ENCODE data around the gene XYLT1.

XYLT1 gene

DNA sequence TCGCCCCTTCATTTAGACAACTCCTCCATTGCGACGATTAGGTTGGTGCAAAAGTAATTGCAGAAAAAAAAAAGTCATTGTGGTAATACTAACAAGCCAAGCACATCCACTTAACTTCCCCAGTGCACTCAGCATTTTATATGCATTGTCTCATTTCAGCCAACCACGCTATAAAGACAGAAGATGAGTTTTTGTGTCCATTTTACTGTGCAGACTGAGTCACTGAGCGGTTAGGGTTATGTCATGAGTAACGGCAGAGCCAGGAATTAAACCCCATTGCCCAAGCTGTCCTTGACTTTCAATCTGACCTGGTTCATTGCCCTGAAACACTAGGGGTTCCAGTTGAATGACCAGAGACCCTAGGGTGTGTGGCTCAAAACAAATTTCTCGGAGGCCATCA, 218.7 kb downstream of the XYLT1 start:
- DNase-seq (ENCODE audit: low spot score) = no peak

DNA sequence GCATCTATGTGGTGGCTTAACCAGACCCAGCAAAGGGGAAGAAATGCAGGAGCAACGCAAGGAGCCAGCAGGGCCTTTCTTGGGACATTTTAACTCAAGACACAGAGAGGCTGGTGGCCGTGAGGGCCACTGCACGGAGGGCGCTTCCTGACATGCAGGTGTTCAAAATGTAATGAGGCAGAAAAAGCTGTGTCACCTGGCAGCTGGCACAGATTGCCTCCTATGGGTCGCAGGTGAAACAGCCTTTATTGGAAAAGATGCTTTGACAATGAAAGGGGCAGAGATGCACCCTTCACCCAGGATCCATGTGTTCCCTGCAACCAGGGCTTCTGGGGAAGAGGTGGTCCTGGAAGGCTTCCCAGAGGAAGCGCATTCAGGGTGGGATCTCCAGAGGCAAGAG, 219.3 kb downstream of the XYLT1 start:
- no peak for DNase-seq (ENCODE audit: low spot score)

DNA sequence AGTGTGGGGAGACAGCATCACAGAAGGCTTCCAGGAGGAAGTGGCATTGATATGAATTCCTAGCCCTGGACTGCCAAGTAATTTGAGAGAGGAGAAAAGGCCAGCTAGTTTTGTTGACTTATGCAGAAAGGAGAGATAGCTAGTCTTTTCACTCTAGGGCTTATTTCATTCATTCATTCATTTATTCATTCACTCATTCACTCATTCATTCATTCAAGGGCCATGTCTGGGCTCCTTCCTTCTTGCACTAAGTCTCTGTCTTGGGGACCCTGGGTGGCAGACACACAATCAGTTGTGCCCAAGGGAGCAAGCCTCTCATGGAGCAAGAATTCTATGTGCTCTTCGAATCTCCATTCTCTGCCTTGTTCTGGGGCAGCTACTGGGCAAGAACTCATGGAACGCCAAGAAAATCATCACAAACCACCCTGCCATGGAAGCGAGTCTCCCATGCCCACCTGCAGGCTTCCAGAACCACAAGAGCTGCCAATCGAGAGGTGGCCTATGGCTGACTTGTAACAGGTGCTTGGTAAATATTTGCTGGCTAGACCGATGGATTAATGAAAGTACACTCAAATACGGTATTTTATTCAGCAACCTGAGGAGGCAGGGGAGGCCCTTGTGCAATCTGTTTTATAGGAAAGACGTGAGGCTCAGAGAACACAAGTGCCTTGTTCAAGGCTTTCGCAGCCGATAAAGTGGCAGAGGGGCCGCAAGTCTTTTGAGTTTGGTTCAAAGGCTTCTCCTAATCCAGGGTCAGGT, 223.6 kb downstream of the XYLT1 start:
- DNase-seq (ENCODE audit: low spot score) = no peak

DNA sequence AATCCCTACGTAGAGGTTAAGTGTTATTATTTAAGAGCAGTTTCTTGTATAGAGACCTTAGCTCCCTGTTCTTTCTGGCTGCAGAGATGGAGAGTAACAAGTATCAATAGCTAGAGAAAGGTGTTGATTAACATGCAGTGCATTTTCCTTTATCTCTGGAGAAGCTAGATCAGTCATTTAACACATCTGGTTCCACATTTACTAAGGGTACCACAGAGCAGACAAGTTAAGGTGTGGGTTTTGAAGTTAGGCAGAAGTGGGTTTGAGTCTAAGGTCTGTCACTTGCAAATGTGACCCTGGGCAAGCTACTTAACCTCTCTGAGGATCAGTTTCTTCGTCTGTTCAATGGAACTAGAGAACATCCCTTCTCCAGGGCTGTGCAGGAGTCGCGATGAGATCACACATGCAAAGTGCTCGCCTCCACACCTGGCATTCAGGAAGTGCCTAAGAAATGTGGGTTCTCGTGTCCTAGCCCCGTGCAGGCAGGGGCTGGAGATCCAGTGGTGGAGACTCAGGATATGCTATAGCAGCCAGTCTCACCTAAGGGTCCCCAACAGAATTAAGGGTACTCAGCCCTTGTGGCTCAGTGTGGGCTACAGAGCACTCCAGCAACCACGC, 224.4 kb downstream of the XYLT1 start:
- no peak for DNase-seq (ENCODE audit: low spot score)

DNA sequence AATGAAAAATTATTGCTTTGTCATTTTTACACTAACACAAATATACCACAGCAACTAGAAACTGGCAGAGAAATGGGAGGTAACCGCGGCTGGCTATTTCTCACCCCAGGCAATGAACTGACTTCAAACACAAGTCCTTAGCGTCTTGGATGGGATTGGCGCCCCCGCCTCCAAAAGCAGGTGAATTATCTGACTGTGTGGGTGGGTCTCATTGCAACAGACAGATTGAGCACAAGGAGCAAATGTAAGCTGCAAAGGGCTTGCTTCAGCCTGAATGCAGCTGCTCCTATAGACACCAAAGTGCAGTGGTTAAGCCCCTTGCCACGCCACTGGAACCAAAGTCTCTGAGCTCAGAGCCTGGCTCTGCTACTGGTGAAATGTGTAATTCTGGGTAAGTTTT, 225.0 kb downstream of the XYLT1 start:
- DNase-seq (ENCODE audit: low spot score) = no peak

DNA sequence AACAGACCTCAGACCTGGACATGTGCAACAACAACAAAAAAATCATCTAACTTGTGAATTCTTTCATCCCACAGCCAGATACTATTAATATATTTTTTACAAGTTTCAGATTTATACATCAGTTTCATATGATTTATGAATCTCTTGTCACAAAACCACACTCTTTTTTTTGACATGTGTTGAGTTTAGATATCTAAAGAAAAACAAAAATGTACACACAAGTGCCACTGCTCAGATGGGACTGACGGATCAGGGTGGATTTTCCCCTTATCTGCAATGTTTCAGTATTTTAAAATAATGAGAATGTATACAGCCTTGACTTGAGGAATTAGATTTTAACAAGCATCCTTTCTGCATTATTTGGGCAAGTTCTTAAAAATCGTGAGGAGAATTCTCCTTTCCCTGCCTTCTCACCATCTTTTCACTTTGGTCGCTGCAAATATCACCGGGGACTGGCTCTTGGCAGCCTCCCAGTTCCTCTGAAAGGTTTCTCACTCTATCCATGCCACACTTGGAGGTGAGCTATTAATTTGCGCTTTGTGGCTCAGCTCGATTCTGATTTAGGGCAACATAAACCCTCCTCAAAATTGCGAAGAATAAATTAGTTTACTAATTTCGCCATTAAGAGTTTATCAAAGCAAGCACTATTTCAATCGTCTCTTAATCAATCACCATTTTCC, 225.7 kb downstream of the XYLT1 start:
- no peak for DNase-seq (ENCODE audit: low spot score)

DNA sequence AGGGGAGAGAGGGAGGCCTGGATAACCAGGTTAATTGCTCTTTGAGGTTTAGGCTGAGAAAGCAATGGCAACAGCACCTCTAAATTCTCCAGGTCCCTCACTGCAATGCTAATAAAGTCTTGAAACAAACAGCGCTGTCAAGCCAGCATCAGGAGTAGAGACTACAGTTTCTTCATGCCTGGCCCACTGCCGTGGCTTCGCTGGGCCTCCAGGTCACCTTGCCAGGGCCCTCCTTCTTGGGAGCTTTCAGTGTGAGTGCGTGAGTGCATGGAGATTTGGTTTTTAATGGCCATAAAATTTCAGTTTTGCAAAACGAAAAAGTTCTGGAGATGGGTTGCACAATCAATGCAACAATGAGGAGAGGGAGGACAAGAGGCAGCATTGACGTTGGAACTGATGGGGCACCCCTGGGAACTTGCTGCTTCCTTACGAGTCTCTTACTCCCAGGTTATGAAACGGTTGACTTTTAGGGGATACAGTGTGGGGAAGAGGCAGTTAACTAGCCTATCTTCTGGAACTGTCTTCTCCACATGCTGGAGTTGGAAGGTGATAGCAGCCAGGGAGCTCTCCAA, 229.4 kb downstream of the XYLT1 start:
- no peak for DNase-seq (ENCODE audit: low spot score)

DNA sequence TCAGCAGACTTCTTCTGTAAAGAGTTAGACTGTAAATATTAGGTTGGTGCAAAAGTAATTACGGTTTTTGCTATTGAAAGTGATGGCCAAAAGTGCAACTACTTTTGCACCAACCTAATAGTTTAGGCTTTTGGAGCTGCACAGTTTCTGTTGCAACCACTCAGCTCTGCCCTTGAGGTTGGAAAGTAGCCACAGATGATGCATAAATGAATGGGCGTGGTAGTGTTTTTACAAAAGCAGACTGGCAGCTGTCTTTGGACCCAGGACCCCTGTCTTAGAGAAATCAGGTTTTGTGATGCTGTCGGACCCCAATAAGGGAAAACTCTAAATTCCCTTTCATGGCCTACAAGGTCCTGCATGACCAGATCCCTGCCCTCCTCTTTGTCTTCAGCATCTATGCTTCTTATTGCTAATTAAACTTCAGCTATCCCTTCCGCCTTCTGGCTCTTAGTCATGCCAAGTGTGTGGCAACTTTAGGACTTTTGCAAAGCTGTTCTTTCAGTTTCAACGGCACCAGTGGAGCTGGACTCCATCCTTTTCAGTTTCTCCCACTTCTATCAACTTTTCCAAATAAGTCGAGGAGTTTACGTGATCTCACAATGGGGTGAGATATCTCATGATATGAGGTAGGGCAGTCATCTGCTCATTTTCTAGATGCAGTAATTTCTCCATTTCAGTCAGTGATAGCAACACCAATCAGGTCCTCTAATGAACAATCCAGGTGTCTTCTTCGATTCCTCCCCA, 232.3 kb downstream of the XYLT1 start:
- no peak for DNase-seq (ENCODE audit: low spot score)

DNA sequence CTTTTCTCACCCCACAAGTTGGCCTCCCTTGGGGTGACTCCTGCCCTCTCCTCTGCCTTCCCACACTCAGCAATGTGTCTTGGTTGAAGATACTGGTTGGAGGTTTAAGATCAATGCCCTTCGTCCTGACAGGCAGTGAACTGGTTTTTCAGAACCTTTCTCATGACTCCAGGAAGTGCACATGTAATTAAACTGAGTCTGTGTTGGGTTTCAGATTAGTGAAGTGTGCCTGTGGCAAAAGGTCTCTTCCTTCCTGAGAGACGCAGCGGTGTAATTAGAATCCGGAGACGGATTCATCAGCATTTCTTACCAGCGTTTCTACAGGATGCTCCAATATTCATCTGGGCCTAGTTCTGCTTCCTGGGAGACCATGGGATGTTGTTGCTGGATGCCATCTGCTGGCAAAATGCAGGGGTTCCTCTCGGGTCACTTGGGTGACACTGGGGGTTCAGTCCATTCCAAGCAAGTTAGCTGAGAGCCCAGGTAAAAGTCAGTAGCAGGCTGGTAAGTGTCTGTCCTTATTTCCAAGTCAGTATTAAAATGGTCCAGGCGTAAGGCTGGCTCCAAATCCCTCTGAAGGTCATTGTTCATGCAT, 233.3 kb downstream of the XYLT1 start:
- no peak for DNase-seq (ENCODE audit: low spot score)

DNA sequence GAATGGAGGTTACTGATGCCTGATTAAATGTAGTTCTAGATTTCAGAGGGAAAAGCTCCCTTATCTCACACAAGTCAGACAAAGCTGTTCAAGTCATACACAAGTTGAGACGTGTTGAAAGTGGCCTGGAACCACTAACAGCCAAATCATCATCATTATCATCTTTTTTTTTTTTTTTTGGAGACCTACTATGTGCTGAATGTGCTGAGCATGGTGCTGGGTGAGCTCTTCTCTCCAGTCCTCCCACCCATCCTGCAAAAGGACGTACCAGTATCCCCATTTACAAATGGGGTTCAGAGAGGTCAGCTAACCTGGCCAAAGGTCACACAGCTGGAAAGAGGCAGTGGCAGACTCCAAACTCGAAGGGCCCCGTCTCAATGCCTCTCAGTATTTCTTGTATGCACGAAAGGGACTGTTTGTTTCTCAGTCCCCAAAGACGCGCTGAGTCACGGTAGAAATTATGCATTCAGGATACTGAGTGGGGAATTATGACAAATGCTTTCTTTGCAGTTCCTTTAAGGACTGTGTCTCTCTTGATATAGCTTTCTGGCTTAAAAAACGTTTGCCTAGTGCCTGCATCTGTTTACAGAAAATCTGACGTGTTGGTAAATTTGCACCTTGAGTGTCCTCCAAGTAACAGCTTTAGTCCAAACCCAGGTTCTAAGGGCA, 235.5 kb downstream of the XYLT1 start:
- DNase-seq (ENCODE audit: low spot score) = no peak

DNA sequence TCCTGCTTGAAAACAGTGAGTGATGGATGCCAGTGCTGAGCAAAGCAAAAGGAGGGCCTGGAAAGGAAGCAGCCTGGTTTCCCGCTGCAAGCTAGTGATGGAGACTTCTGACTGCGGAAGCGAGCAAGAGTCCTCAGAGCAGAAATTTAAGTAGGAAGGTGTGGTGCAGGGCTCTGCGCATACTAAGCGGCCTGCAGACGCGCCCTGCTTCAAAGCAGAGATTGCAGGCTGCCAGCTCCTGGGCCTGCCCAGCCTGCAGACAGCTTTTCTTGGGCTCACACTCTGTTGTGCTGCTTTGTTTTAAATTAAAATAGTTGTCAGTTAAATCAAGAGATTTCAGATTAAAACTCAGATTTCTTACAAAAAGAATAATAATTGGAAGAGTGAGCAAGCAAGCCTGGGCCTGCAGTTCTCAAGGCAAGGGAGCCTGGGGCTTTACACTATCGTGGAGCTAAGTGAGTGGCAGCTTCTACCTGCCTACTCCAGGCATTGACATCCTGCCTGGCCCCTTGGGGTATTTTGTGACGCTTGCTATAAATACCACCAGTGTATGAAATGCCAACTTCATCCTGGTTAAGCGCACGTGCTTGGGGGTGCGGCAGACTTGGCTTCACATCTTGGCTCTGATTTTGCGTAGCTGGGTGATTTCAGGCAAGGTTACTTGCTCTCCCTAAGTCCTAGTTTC, 237.3 kb downstream of the XYLT1 start:
- DNase-seq (ENCODE audit: low spot score) = no peak

DNA sequence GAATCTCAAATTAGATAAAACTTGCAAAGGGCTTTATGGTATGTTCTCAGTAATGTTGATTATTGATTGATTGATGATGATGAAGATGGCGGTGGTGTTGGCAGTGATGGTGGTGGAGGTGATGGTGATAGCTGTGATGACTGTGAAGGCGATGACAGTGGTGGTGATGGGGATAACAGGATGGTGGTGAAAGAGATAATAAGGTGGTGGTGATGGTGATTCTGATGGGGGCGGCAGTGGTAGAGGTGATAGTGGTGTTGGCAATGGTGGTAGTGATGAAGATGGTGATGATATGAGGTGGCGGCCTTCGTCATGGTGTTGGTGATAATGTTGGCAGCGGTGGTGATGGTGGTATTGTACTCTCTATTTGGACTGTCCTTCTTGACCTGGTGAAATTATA, 238.3 kb downstream of the XYLT1 start:
- no peak for DNase-seq (ENCODE audit: low spot score)

DNA sequence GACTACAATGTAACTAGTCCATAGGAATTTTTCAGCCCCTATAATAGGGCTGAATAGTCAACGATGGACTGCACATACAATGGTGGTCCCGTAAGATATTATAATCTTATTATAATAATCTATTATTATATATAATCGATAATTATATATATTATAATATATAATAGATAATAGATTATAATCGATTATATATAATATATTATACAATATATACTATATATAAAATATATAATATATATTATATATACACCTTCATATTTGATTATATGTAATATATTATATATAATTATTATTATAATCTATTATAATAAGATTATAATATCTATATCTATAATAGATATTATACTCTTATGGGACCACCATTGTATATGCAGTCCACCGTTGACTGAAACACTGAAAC, 238.8 kb downstream of the XYLT1 start:
- DNase-seq (ENCODE audit: low spot score) = no peak

DNA sequence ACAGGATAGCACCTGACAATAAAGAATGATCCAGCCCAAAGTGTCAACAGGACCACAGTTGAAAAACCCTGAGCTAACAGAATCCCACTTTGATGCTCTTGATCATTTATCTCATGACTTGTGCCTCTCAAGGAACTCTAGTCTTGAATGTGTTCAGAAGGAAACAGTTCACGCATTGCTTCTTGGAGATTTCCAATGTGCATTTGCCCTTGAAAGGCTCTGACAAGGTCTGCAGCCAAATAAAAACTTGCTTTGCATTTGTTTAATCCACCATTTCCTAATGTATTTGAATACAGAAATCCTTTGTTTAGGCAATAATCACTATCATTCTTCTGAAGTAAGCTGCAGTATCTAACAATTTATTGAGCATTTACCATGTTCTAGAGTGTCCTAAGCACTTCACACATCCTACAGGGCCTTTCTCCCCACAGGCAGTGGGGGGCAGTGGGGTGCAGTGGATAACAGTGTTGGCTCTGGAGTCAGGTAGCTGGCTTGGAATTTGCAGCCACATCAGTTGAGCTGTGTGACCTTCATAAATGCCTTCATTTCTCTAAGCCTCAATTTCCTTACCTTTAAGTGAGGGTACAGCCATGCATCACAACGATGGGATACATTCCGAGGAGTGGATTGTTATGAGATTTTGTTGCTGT, 239.7 kb downstream of the XYLT1 start:
- DNase-seq (ENCODE audit: low spot score) = no peak

DNA sequence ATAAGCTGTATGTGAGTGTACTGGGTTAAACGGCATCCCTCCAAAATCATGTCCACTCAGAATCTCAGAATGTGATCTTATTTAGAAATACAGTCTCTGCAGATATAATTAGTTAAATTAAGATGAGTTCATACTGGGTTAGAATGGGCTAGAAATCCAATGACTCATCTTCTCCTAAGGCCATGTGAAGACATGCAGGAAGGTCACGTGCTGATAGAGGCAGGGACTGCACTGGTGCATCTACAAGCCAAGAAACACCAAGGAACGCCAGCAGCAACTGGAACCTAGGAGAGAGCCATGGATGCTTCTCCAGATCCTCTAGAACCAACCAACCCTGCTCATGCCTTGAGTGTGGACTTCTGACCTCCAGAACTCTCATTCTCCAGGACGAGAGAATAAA, 241.0 kb downstream of the XYLT1 start:
- no peak for DNase-seq (ENCODE audit: low spot score)

DNA sequence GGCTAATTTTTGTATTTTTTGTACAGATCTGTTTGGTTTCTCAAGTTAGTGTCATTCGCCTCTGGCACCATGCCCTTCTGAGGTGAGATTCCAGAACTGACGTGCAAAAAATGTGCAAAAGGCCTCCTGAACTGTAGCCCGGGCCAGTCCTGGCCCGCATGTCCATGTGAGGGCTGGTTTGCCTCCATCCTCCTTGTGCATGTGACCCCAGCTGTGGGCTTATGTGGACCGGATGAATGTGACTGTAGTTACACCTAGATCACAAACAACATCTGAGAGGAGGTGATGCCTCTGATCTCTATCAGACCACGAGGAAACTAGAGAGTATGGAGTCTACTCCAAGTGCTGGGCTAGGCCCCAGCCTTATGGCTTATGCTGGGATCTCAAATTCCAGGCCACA, 241.6 kb downstream of the XYLT1 start:
- no peak for DNase-seq (ENCODE audit: low spot score)

DNA sequence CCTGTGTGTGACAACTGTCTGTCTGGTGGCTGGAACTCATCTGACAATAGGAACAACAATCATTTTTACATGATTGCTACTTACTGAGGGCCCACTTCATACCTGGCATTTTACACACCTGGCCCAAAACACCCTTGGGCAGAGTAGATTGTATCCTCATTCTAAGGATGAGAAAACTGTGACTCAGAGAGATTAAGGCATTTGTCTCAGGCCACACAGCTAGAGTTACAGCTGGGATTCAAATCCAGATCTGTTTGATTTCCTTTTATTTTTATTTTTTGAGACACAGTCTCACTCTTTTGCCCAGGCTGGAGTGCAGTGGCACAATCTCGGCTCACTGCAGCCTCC, 242.1 kb downstream of the XYLT1 start:
- DNase-seq (ENCODE audit: low spot score) = no peak

DNA sequence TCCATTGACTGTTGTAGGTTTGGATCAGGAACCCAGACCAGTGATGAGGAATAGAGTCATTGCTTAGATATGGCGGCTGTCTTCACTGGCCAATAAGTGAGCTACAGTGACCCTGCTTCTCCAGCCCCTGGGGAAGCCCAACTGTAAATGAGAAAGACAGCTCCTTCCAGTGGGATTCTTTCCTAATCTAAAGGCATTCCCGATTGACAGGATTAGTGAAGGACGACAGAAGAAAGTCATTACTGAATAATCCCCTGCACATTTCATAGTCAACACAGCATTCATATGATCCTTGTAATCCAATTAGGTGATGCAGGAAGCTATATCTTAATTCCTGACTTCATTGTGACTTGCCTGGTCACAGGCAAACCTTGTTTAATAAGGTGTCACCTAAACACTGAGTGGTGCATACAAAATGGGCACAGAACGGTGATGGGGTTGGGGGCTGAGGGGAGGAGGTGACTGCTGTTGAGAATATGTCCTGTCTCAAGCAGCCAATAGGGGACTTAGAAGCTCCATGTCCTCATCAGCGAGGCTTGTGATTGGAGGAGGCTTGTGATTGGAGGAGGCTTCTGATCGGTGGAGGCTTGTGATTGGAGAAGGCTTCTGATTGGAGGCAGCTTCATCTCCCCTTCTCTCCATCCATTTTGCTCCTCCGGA, 242.6 kb downstream of the XYLT1 start:
- no peak for DNase-seq (ENCODE audit: low spot score)

DNA sequence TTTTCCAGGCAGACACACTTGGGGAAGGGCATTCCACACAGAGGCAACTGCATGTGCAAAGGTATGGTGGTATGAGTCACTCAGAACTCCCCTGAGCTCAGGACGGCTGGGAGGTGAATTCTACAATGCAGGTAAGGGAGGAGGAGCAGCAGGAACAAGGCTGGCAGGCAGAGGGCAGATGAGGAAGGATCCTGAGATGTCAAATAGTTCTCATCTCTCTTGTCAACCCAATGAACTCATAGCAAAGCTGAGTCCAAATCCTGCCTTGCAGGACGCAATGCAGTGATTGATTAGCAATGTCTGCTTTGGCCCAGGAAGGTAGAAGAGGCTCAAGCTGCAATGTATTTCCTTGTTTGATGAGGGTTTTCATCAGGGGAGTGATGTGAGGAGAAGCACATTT, 243.5 kb downstream of the XYLT1 start:
- DNase-seq (ENCODE audit: low spot score) = no peak

DNA sequence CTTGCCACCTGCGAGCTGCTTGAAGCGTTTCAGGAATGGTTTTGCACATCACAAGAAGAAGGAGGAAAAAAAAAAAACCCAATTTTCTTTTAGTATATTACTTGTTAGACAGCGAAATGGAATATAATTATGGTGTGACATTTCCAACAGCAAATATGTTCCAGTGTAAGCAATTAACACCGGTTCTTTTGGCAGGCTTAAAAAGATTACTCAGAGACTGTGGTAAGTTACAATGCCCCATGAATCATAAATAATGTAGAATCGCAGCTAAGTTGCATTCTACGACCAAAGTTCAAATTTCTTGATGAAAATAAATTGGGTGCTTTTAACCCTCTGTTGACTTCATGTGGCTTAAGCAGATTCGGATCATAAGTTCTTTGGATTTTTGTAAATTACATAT, 245.2 kb downstream of the XYLT1 start:
- DNase-seq (ENCODE audit: low spot score) = no peak

All from hematopoietic multipotent progenitor cell treated with erythropoietin and hydrocortisone succinate and interleukin-3 and kit ligand, for 17 days (in vitro differentiated cells).